CD1c-positive myeloid dendritic cell (primary cell): ENCODE data around the gene CNTRL.
A peak's percentile ranks its signal among the peaks of the same experiment; 100 is the strongest.
"Not testable (repeated sequence)": the region's sequence is repeated elsewhere in the genome, so short reads cannot be mapped to it uniquely, and the experiment has no call there.

Experiments used
- DNase-seq: peaks from one replicate; pipeline ENCODE4 v3.0.0-alpha.2; 2016; ENCODE audit errors: extremely low spot score

Gene CNTRL

GRCh38 chr9:121069396-121069795, 5.4 kb upstream of the CNTRL start:
- DNase-seq: no peak

GRCh38 chr9:121071370-121071755, 3.4 kb upstream of the CNTRL start:
- no peak for DNase-seq

- peak; percentile 73 for DNase-seq
Observed at GRCh38 chr9:121071756-121072421, 2.9 kb upstream of the CNTRL start.

- DNase-seq: peak; percentile 67
Observed at GRCh38 chr9:121073038-121073437, 1.7 kb upstream of the CNTRL start.

GRCh38 chr9:121075251-121076036, 689 bp downstream of the CNTRL start:
- peak; percentile 68 for DNase-seq

GRCh38 chr9:121082075-121082474, 7.3 kb downstream of the CNTRL start:
- no peak for DNase-seq

- no peak for DNase-seq
Observed at GRCh38 chr9:121085661-121086060, 10.9 kb downstream of the CNTRL start.

GRCh38 chr9:121088576-121088975, 13.8 kb downstream of the CNTRL start:
- DNase-seq: peak; percentile 18

GRCh38 chr9:121090743-121091142, 16.0 kb downstream of the CNTRL start:
- DNase-seq: not testable (repeated sequence)

- DNase-seq: no peak
Observed at GRCh38 chr9:121095057-121095456, 20.3 kb downstream of the CNTRL start.

GRCh38 chr9:121098567-121099198, 23.9 kb downstream of the CNTRL start:
- no peak for DNase-seq

- DNase-seq: not testable (repeated sequence)
Observed at GRCh38 chr9:121104054-121104453, 29.3 kb downstream of the CNTRL start.

GRCh38 chr9:121105531-121105930, 30.8 kb downstream of the CNTRL start:
- peak; percentile 22 for DNase-seq

GRCh38 chr9:121107029-121107428, 32.3 kb downstream of the CNTRL start:
- DNase-seq: no peak

- DNase-seq: peak; percentile 16
Observed at GRCh38 chr9:121107881-121108280, 33.1 kb downstream of the CNTRL start.

GRCh38 chr9:121115466-121115865, 40.7 kb downstream of the CNTRL start:
- DNase-seq: peak; percentile 17

- DNase-seq: no peak
Observed at GRCh38 chr9:121118266-121118665, 43.5 kb downstream of the CNTRL start.

GRCh38 chr9:121120386-121120785, 45.6 kb downstream of the CNTRL start:
- no peak for DNase-seq

- DNase-seq: peak; percentile 98
Observed at GRCh38 chr9:121121582-121122087, 46.9 kb downstream of the CNTRL start.

- peak; percentile 30 for DNase-seq
Observed at GRCh38 chr9:121122246-121123032, 47.7 kb downstream of the CNTRL start.

- DNase-seq: no peak
Observed at GRCh38 chr9:121123816-121124535, 49.2 kb downstream of the CNTRL start.
